Caco-2 (cell line): ENCODE measurements around the gene SF3B3. TPM values are rescaled to one million over a fixed set of nuclear protein-coding genes. Genes with fewer than 3 reads are reported as not detected.

ENCODE experiments used
- BruUV-seq: library from RNA; stranded (reverse); fragments of 400-500 nt; replicated peaks from 2 replicates; lab custom pipeline; 2021; lab: Mats Ljungman, UMichigan
- CTCF ChIA-PET: fragments of 300-600 bp; sonication (Branson Sonifier 250); formaldehyde crosslinking; loops from one replicate; lab custom pipeline; 2022; ENCODE audit warnings: antibody characterized with exemption; lab: Charles Lee
- POLR2A ChIA-PET: fragments of 300-600 bp; sonication (Branson Sonifier 250); formaldehyde crosslinking; loops from one replicate; lab custom pipeline; 2022; ENCODE audit warnings: antibody characterized with exemption; lab: Charles Lee
- DNase-seq, 2 experiments: peaks; one replicate each; pipeline versions ENCODE4 v3.0.0 to v3.0.0-alpha.2; 2020 to 2022
- H3K27me3 ChIP-seq: replicated peaks from 2 replicates; pipeline ENCODE4 v1.6.0; 2011; ENCODE audit warnings: low read length; ENCODE audit not compliant: control insufficient read depth, insufficient read depth
- H3K36me3 ChIP-seq: 2 replicates; pipeline ENCODE4 v1.5.1; 2011; ENCODE audit warnings: low read length; ENCODE audit not compliant: control insufficient read depth, insufficient read depth
- H3K4me1 ChIP-seq: fragments of 250-450 bp; sonication (Bioruptor Pico); 2 replicates; pipeline ENCODE4 v1.5.1; 2020; ENCODE audit warnings: mild to moderate bottlenecking
- H3K4me3 ChIP-seq: 2 replicates; pipeline ENCODE4 v1.5.1; 2011; ENCODE audit warnings: low read depth, mild to moderate bottlenecking, control low read depth, low read length
- H3K9me3 ChIP-seq: fragments of 250-450 bp; sonication (Bioruptor Pico); 2 replicates; pipeline ENCODE4 v1.5.1; 2020; ENCODE audit warnings: mild to moderate bottlenecking, moderate library complexity
- H3K27ac Mint-ChIP-seq: one replicate; pipeline ENCODE4 v1.8.0; 2022; ENCODE audit warnings: mixed read lengths; ENCODE audit not compliant: unreplicated experiment
- H3K27me3 Mint-ChIP-seq: one replicate; pipeline ENCODE4 v1.8.0; 2022; ENCODE audit warnings: mixed read lengths; ENCODE audit not compliant: insufficient read depth, unreplicated experiment
- H3K36me3 Mint-ChIP-seq: one replicate; pipeline ENCODE4 v1.8.0; 2022; ENCODE audit warnings: mild to moderate bottlenecking, mixed read lengths; ENCODE audit not compliant: insufficient read depth, unreplicated experiment
- H3K4me1 Mint-ChIP-seq: one replicate; pipeline ENCODE4 v1.8.0; 2022; ENCODE audit warnings: low read depth, mixed read lengths; ENCODE audit not compliant: unreplicated experiment
- H3K4me3 Mint-ChIP-seq: one replicate; pipeline ENCODE4 v1.8.0; 2022; ENCODE audit warnings: mild to moderate bottlenecking, moderate library complexity, mixed read lengths; ENCODE audit not compliant: unreplicated experiment
- H3K9me3 Mint-ChIP-seq: one replicate; pipeline ENCODE4 v1.8.0; 2022; ENCODE audit warnings: mixed read lengths; ENCODE audit not compliant: unreplicated experiment
- intact Hi-C: fragments of 100-400 bp; cut with micrococcal nuclease; formaldehyde crosslinking; loops from one replicate; pipeline ENCODE4 v1.10.0; 2022; ENCODE audit not compliant: unreplicated experiment
- total RNA-seq: library from RNA; stranded (reverse); gene quantifications from 2 replicates; pipeline ENCODE4 v1.2.3, GENCODE V29; 2022
- TF ChIP-seq, protein P1 (sequence below), 2 experiments: fragments of 200-600 bp in 1 of 2; IDR thresholded peaks; 1 replicate in 1 of 2; 2 replicates in 1 of 2; pipeline versions ENCODE4 v1.5.1 to v1.8.0; 2011 to 2022; ENCODE audit warnings: antibody characterized with exemption in 1 of 2, control low read depth in 1 of 2, inconsistent platforms in 1 of 2, low read depth in 1 of 2, low read length in 1 of 2, mild to moderate bottlenecking in 1 of 2, moderate library complexity in 1 of 2; ENCODE audit not compliant: insufficient read depth in 1 of 2, severe bottlenecking in 1 of 2, unreplicated experiment in 1 of 2

SF3B3 gene
- total RNA-seq, 1 experiment from 2014 or later: 387 TPM

- TF ChIP-seq, protein P1, sequence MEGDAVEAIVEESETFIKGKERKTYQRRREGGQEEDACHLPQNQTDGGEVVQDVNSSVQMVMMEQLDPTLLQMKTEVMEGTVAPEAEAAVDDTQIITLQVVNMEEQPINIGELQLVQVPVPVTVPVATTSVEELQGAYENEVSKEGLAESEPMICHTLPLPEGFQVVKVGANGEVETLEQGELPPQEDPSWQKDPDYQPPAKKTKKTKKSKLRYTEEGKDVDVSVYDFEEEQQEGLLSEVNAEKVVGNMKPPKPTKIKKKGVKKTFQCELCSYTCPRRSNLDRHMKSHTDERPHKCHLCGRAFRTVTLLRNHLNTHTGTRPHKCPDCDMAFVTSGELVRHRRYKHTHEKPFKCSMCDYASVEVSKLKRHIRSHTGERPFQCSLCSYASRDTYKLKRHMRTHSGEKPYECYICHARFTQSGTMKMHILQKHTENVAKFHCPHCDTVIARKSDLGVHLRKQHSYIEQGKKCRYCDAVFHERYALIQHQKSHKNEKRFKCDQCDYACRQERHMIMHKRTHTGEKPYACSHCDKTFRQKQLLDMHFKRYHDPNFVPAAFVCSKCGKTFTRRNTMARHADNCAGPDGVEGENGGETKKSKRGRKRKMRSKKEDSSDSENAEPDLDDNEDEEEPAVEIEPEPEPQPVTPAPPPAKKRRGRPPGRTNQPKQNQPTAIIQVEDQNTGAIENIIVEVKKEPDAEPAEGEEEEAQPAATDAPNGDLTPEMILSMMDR (IDR thresholded peaks at IDR 0.05; ENCODE audit: insufficient read depth in 1 of 2, low read depth in 1 of 2, low read length in 1 of 2, severe bottlenecking in 1 of 2, unreplicated experiment in 1 of 2): no peak
- intact Hi-C loops: no loop called here
- Histone ChIP-seq H3K4me3 (no peak overlapping the region), H3K9me3 (peaks cover 5% of the 10 kb centered on the region; the same call in 1 of the 2 replicates), H3K36me3 (no peaks in the 10 kb centered on the region), H3K27me3 (no peaks in the 10 kb centered on the region; the same call in 1 of the 2 replicates), H3K4me1 (no peaks in the 10 kb centered on the region)
- POLR2A ChIA-PET: interaction anchor here (0.7 kb wide), 1 partner anchor 106 kb away, joined by 4 read pairs; no protein-coding TSS in a partner anchor
- Mint-ChIP-seq H3K4me3 (no peak overlapping the region), H3K36me3 (no peaks in the 10 kb centered on the region), H3K9me3 (peaks cover 12% of the 10 kb centered on the region), H3K27ac (no peak overlapping the region), H3K27me3 (peaks cover 6% of the 10 kb centered on the region), H3K4me1 (peaks cover 1% of the 10 kb centered on the region)
- BruUV-seq: no TSS peak
- CTCF ChIA-PET: no interaction called here
- DNase-seq: no peak
Observed at GRCh38 chr16:70597135-70597835, 73.7 kb downstream of the SF3B3 start.

DNA sequence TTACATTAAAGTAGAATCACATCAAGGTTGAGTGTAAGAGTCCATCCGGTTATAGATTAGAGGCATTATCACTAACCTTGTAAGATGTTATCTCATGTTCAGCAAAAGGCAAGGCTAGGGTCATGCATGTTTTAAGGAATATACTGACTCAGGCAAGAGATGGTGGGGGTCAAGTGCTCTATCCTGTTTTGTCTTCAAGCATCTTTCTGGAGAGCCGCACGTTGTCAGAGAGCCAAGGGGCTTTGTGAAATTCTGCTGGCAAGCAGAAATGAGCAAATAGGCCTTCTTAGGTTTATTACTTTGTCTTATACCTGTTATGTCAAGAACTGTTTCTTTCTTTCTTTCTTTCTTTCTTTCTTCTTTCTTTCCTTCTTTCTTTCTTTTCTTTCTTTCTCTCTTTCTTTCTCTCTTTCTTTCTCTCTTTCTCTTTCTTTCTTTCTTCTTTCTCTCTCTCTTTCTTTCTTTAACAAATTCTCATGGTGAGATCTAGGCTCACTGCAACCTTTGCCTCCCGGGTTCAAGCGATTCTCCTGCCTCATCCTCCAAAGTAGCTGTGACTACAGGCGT is 75.4 kb downstream of the SF3B3 start:
- no peaks in the 10 kb centered on the region for H3K36me3 ChIP-seq
- ChIA-PET CTCF (no interaction called here), POLR2A (no interaction called here)
- no peaks in the 10 kb centered on the region for H3K4me1 ChIP-seq
- DNase-seq: no peak
- no peak overlapping the region for H3K4me3 ChIP-seq
- intact Hi-C loops: no loop called here
- H3K9me3 ChIP-seq: 0 out of 2 replicates have a peak, but pooled peaks cover under 1% of the 10 kb centered on the region
- no peaks in the 10 kb centered on the region; the same call in 1 of the 2 replicates for H3K27me3 ChIP-seq
- H3K36me3 Mint-ChIP-seq: no peaks in the 10 kb centered on the region
- TF ChIP-seq, protein P1 (IDR thresholded peaks at IDR 0.05; ENCODE audit: insufficient read depth in 1 of 2, low read depth in 1 of 2, low read length in 1 of 2, severe bottlenecking in 1 of 2, unreplicated experiment in 1 of 2): no peak
- no TSS peak for BruUV-seq
- H3K27ac Mint-ChIP-seq: no peak overlapping the region
- H3K27me3 Mint-ChIP-seq: peaks cover 6% of the 10 kb centered on the region
- no peaks in the 10 kb centered on the region for H3K4me1 Mint-ChIP-seq
- no peak overlapping the region for H3K4me3 Mint-ChIP-seq
- peaks cover 6% of the 10 kb centered on the region for H3K9me3 Mint-ChIP-seq

DNA sequence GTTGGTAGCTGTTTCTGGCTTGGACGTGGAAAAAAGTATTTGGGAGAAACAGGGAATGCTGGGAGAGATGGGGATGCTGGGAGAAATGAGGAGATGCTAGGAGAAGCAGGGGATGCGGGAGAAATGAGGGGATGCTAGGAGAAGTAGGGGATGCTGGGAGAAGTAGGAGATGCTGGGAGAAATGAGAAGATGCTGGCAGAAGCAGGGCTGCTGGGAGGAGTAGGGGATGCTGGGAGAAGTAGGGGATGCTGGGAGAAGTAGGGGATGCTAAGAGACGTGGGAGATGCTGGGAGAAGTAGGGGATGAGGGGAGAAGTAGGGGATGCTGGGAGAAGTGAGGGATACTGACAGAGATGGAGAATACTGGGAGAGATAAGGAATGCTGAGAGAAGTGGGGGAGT is 77.1 kb downstream of the SF3B3 start:
- no peak overlapping the region for H3K4me3 ChIP-seq
- Mint-ChIP-seq H3K4me3 (no peak overlapping the region), H3K9me3 (no peaks in the 10 kb centered on the region), H3K4me1 (no peaks in the 10 kb centered on the region), H3K27ac (no peak overlapping the region), H3K36me3 (no peaks in the 10 kb centered on the region), H3K27me3 (peaks cover 6% of the 10 kb centered on the region)
- POLR2A ChIA-PET: no interaction called here
- H3K9me3 ChIP-seq: no peaks in the 10 kb centered on the region
- no peaks in the 10 kb centered on the region for H3K36me3 ChIP-seq
- intact Hi-C loops: no loop called here
- TF ChIP-seq, protein P1 (IDR thresholded peaks at IDR 0.05; ENCODE audit: insufficient read depth in 1 of 2, low read depth in 1 of 2, low read length in 1 of 2, severe bottlenecking in 1 of 2, unreplicated experiment in 1 of 2): no peak
- DNase-seq: no peak
- no peaks in the 10 kb centered on the region; the same call in 1 of the 2 replicates for H3K27me3 ChIP-seq
- H3K4me1 ChIP-seq: no peaks in the 10 kb centered on the region
- CTCF ChIA-PET: no interaction called here
- BruUV-seq: no TSS peak
